Sigmoid colon (tissue), 7 donors: Measurements from ENCODE around the gene SEC14L1. TPM values are rescaled to one million over a fixed set of nuclear protein-coding genes. Genes with fewer than 3 reads are reported as not detected.

ENCODE experiments used
- DNase-seq: peaks from one replicate; pipeline ENCODE4 v3.0.0-alpha.2; 2019
- H3K27ac ChIP-seq, 4 donors: fragments of 200-600 bp; sonication (generic); one replicate each; pipeline ENCODE4 v1.5.1; 2016 to 2019; ENCODE audit warnings: mild to moderate bottlenecking in 1 of 4
- H3K27me3 ChIP-seq, 3 donors: fragments of 200-600 bp; sonication (generic); one replicate each; pipeline ENCODE4 v1.5.1; 2019; ENCODE audit warnings: mild to moderate bottlenecking in 1 of 3
- H3K36me3 ChIP-seq, 4 donors: fragments of 200-600 bp; sonication (generic); one replicate each; pipeline ENCODE4 v1.5.1; 2016 to 2019
- H3K4me1 ChIP-seq, 4 donors: fragments of 200-600 bp; sonication (generic); one replicate each; pipeline ENCODE4 v1.5.1; 2017 to 2019
- H3K4me3 ChIP-seq, 4 donors: fragments of 200-600 bp; sonication (generic); one replicate each; pipeline ENCODE4 v1.5.1; 2017 to 2019; ENCODE audit warnings: mild to moderate bottlenecking in 2 of 4, moderate library complexity in 1 of 4
- H3K9me3 ChIP-seq, 4 donors: fragments of 200-600 bp in 3 of 4; sonication (generic) in 3 of 4; one replicate each; pipeline versions ENCODE4 v1.5.1 to v1.6.1; 2013 to 2019
- CTCF ChIP-seq, 4 experiments: fragments of 450-650 bp in 3 of 4; fragments of 200-600 bp in 1 of 4; IDR thresholded peaks; one replicate each; pipeline ENCODE4 v1.5.1; 2016 to 2019; ENCODE audit warnings: antibody characterized with exemption in 4 of 4, mild to moderate bottlenecking in 3 of 4, moderate library complexity in 2 of 4
- EP300 ChIP-seq, 4 donors: sonication (generic); formaldehyde crosslinking; IDR thresholded peaks; one replicate each; pipeline ENCODE4 v1.6.1; 2017; ENCODE audit warnings: antibody characterized with exemption in 4 of 4
- POLR2A ChIP-seq, 2 donors: fragments of 450-650 bp; IDR thresholded peaks; one replicate each; pipeline ENCODE4 v1.6.1; 2016; ENCODE audit warnings: antibody characterized with exemption in 2 of 2, mild to moderate bottlenecking in 2 of 2, moderate library complexity in 2 of 2
- POLR2AphosphoS5 ChIP-seq, 4 donors: sonication (generic); formaldehyde crosslinking; IDR thresholded peaks; one replicate each; pipeline ENCODE4 v1.6.1; 2017; ENCODE audit warnings: antibody characterized with exemption in 4 of 4
- WGBS, 2 donors: extraction: QIAGEN DNeasy Blood & Tissue Kit; methylation state at CpG; one replicate each; pipeline ENCODE4 v1.1.7; 2013; 5-methylcytosine and 5-hydroxymethylcytosine counted together
- intact Hi-C: fragments of 100-400 bp; cut with DNase I; formaldehyde crosslinking; loops from one replicate; pipeline ENCODE4 v1.15.1; 2023
- polyA plus RNA-seq, 3 donors: library from polyadenylated mRNA; stranded (reverse); fragments of 200-250 nt; gene quantifications; one replicate each; pipeline ENCODE4 v1.2.3, GENCODE V29; 2013
- total RNA-seq, 4 donors: library from RNA; depleted of rRNA; stranded (reverse); fragments of >200 nt; gene quantifications; one replicate each; pipeline ENCODE4 v1.1.0, GENCODE V29; 2016
- donor health status: healthy with polysubstance abuse.
- donor health status: Bipolar disorder and iron deficiency.
- donor health status: healthy.

Gene SEC14L1
- total and polyA plus RNA-seq, 7 donors: 9.6 to 39.9 (median 20.1) TPM

- H3K9me3 ChIP-seq: no peaks in the 10 kb centered on the region
- peaks cover 27 to 71% (median 51%) of the 10 kb centered on the region in 4 donors for H3K36me3 ChIP-seq
- H3K27ac ChIP-seq: no peak overlapping the region
- WGBS, 2 donors: 95% methylated on average over 16 of the region's 16 CpGs
- no peaks in the 10 kb centered on the region for H3K27me3 ChIP-seq
- peak; percentile 13 for DNase-seq
- TF ChIP-seq POLR2A (IDR thresholded peaks at IDR 0.05) (no peak), CTCF (IDR thresholded peaks at IDR 0.05) (no peak), POLR2AphosphoS5 (IDR thresholded peaks at IDR 0.05) (no peak), EP300 (IDR thresholded peaks at IDR 0.05) (no peak)
- intact Hi-C loops: no loop called here
- no peak overlapping the region for H3K4me3 ChIP-seq
- H3K4me1 ChIP-seq: peaks cover 0 to 7% (median 0%) of the 10 kb centered on the region in 4 donors
Observed at GRCh38 chr17:77215281-77215680, 74.5 kb downstream of the SEC14L1 start.

- Histone ChIP-seq H3K27me3 (no peaks in the 10 kb centered on the region), H3K36me3 (peaks cover 19 to 59% (median 39%) of the 10 kb centered on the region in 4 donors), H3K4me1 (peaks cover 0 to 2% (median 0%) of the 10 kb centered on the region in 4 donors), H3K4me3 (no peak overlapping the region), H3K27ac (no peak overlapping the region), H3K9me3 (no peaks in the 10 kb centered on the region)
- WGBS, 2 donors: 67 to 77% methylated on average over 5 of the region's 5 CpGs
- no peak for DNase-seq
- TF ChIP-seq POLR2A (IDR thresholded peaks at IDR 0.05) (no peak), CTCF (IDR thresholded peaks at IDR 0.05) (no peak), POLR2AphosphoS5 (IDR thresholded peaks at IDR 0.05) (no peak), EP300 (IDR thresholded peaks at IDR 0.05) (no peak)
- intact Hi-C loops: no loop called here
Observed at GRCh38 chr17:77216486-77216885, 75.7 kb downstream of the SEC14L1 start.

- Histone ChIP-seq H3K9me3 (no peaks in the 10 kb centered on the region), H3K36me3 (peaks cover 13 to 52% (median 32%) of the 10 kb centered on the region in 4 donors), H3K27ac (no peak overlapping the region), H3K4me1 (no peaks in the 10 kb centered on the region), H3K27me3 (no peaks in the 10 kb centered on the region), H3K4me3 (no peak overlapping the region)
- WGBS, 2 donors: 29 to 80% methylated on average over 11 of the region's 11 CpGs
- TF ChIP-seq POLR2A (IDR thresholded peaks at IDR 0.05) (no peak), POLR2AphosphoS5 (IDR thresholded peaks at IDR 0.05) (no peak), EP300 (IDR thresholded peaks at IDR 0.05) (no peak), CTCF (IDR thresholded peaks at IDR 0.05) (no peak)
- intact Hi-C loops: no loop called here
- no peak for DNase-seq
Observed at GRCh38 chr17:77217123-77217522, 76.4 kb downstream of the SEC14L1 start.

- Histone ChIP-seq H3K36me3 (peaks cover 10 to 48% (median 28%) of the 10 kb centered on the region in 4 donors), H3K27me3 (no peaks in the 10 kb centered on the region), H3K9me3 (no peaks in the 10 kb centered on the region), H3K4me3 (no peak overlapping the region), H3K27ac (no peak overlapping the region), H3K4me1 (no peaks in the 10 kb centered on the region)
- TF ChIP-seq EP300 (IDR thresholded peaks at IDR 0.05): no peak
- TF ChIP-seq POLR2AphosphoS5 (IDR thresholded peaks at IDR 0.05): peak in 1 of 4 donors; percentile 22
- DNase-seq: no peak
- WGBS, 2 donors: 36 to 84% methylated on average over 11 of the region's 11 CpGs
- intact Hi-C loops: no loop called here
Observed at GRCh38 chr17:77217566-77217965, 76.8 kb downstream of the SEC14L1 start.

- intact Hi-C loops: no loop called here
- DNase-seq: no peak
- 92 to 93% methylated on average over 10 of the region's 10 CpGs for WGBS, 2 donors
- Histone ChIP-seq H3K4me3 (no peak overlapping the region), H3K27me3 (no peaks in the 10 kb centered on the region), H3K36me3 (peaks cover 0 to 34% (median 14%) of the 10 kb centered on the region in 4 donors), H3K9me3 (no peaks in the 10 kb centered on the region), H3K27ac (no peak overlapping the region), H3K4me1 (no peaks in the 10 kb centered on the region)
- TF ChIP-seq POLR2A (IDR thresholded peaks at IDR 0.05): no peak
Observed at GRCh38 chr17:77218902-77219301, 78.1 kb downstream of the SEC14L1 start.

- TF ChIP-seq EP300 (IDR thresholded peaks at IDR 0.05) (no peak), CTCF (IDR thresholded peaks at IDR 0.05) (no peak), POLR2AphosphoS5 (IDR thresholded peaks at IDR 0.05) (no peak), POLR2A (IDR thresholded peaks at IDR 0.05) (no peak)
- intact Hi-C loops: no loop called here
- H3K27me3 ChIP-seq: no peaks in the 10 kb centered on the region
- H3K27ac ChIP-seq: no peak overlapping the region
- peaks cover 0 to 5% (median 4%) of the 10 kb centered on the region in 4 donors for H3K36me3 ChIP-seq
- H3K4me1 ChIP-seq: no peaks in the 10 kb centered on the region
- DNase-seq: no peak
- no peak overlapping the region for H3K4me3 ChIP-seq
- WGBS, 2 donors: 83 to 86% methylated on average over 7 of the region's 7 CpGs
- no peaks in the 10 kb centered on the region for H3K9me3 ChIP-seq
Observed at GRCh38 chr17:77222356-77222755, 81.6 kb downstream of the SEC14L1 start.
